GM23338 (cell line): Measurements from ENCODE around the gene SHB. TPM values are rescaled to one million over a fixed set of nuclear protein-coding genes. Genes with fewer than 3 reads are reported as not detected.

Experiments used
- ATAC-seq: fragments of 200-7000 bp; cut with Tn5 transposase; 3 replicates; pipeline ENCODE4 v1.9.1; 2020
- DNase-seq: peaks from one replicate; pipeline ENCODE4 v3.0.0-alpha.2; 2015; ENCODE audit warnings: low spot score
- H2AFZ ChIP-seq: fragments of 200-600 bp; sonication (generic); 2 replicates; pipeline ENCODE4 v1.8.0; 2016; ENCODE audit warnings: antibody characterized with exemption, mild to moderate bottlenecking, moderate library complexity
- H3F3A ChIP-seq: fragments of 200-600 bp; sonication (generic); replicated peaks from 2 replicates; pipeline ENCODE4 v1.8.0; 2017; ENCODE audit warnings: antibody characterized with exemption, mixed run types, low read depth
- H3K27ac ChIP-seq: fragments of 200-600 bp; sonication (generic); 2 replicates; pipeline ENCODE4 v1.6.1; 2016; ENCODE audit warnings: low read depth
- H3K27me3 ChIP-seq: fragments of 200-600 bp; sonication (generic); 2 replicates; pipeline ENCODE4 v1.8.0; 2016; ENCODE audit warnings: mild to moderate bottlenecking, mixed run types, moderate library complexity; ENCODE audit not compliant: insufficient read depth
- H3K36me3 ChIP-seq: fragments of 200-600 bp; sonication (generic); 2 replicates; pipeline ENCODE4 v1.8.0; 2016; ENCODE audit warnings: mild to moderate bottlenecking; ENCODE audit not compliant: insufficient read depth
- H3K4me1 ChIP-seq: fragments of 200-600 bp; sonication (generic); 2 replicates; pipeline ENCODE4 v1.8.0; 2016; ENCODE audit warnings: mild to moderate bottlenecking, moderate library complexity; ENCODE audit not compliant: insufficient read depth
- H3K4me2 ChIP-seq: fragments of 200-600 bp; sonication (generic); 2 replicates; pipeline ENCODE4 v1.7.1; 2017; ENCODE audit warnings: mixed run types
- H3K4me3 ChIP-seq: fragments of 200-600 bp; sonication (generic); 2 replicates; pipeline ENCODE4 v1.6.1; 2016; ENCODE audit warnings: mixed run types
- H3K79me2 ChIP-seq: fragments of 200-600 bp; sonication (generic); replicated peaks from 2 replicates; pipeline ENCODE4 v1.8.0; 2017; ENCODE audit warnings: mild to moderate bottlenecking; ENCODE audit not compliant: insufficient read depth
- H3K9me2 ChIP-seq: fragments of 200-600 bp; sonication (generic); 2 replicates; pipeline ENCODE4 v1.8.0; 2017; ENCODE audit not compliant: insufficient read depth
- H4K20me1 ChIP-seq: fragments of 200-600 bp; sonication (generic); replicated peaks from 2 replicates; pipeline ENCODE4 v1.8.0; 2017; ENCODE audit warnings: mild to moderate bottlenecking; ENCODE audit not compliant: insufficient read depth
- H3K27ac Mint-ChIP-seq: 2 replicates; pipeline ENCODE4 v1.8.0; 2020; ENCODE audit warnings: inconsistent platforms, mild to moderate bottlenecking, moderate library complexity, mixed read lengths
- H3K27me3 Mint-ChIP-seq: 3 replicates; pipeline ENCODE4 v1.8.0; 2022; ENCODE audit warnings: low read depth, mild to moderate bottlenecking, moderate library complexity, mixed read lengths, inconsistent platforms; ENCODE audit not compliant: insufficient read depth, poor library complexity
- H3K36me3 Mint-ChIP-seq: 3 replicates; pipeline ENCODE4 v1.8.0; 2021; ENCODE audit warnings: low read depth, mild to moderate bottlenecking, inconsistent platforms, moderate library complexity, mixed read lengths
- H3K4me1 Mint-ChIP-seq: 3 replicates; pipeline ENCODE4 v1.8.0; 2020; ENCODE audit warnings: mild to moderate bottlenecking, inconsistent platforms, mixed read lengths
- H3K4me3 Mint-ChIP-seq: 3 replicates; pipeline ENCODE4 v1.8.0; 2021; ENCODE audit warnings: moderate library complexity, mild to moderate bottlenecking, inconsistent platforms, mixed read lengths
- H3K9me3 Mint-ChIP-seq: 3 replicates; pipeline ENCODE4 v1.8.0; 2020; ENCODE audit warnings: moderate library complexity, mild to moderate bottlenecking, inconsistent platforms, mixed read lengths
- CREB1 ChIP-seq: fragments of 250-450 bp; sonication (Bioruptor Pico); IDR thresholded peaks from 2 replicates; pipeline ENCODE4 v1.5.0; 2020; ENCODE audit warnings: low read depth, mild to moderate bottlenecking, moderate library complexity
- EZH2 ChIP-seq: fragments of 200-600 bp; sonication (generic); IDR thresholded peaks from one replicate; pipeline ENCODE4 v1.8.0; 2017; ENCODE audit warnings: antibody characterized with exemption, mild to moderate bottlenecking, low read depth; ENCODE audit not compliant: unreplicated experiment
- JUNB ChIP-seq: IDR thresholded peaks from one replicate; pipeline ENCODE4 v1.6.1; 2016; ENCODE audit warnings: antibody characterized with exemption; ENCODE audit not compliant: unreplicated experiment
- NANOG ChIP-seq: IDR thresholded peaks from 2 replicates; pipeline ENCODE4 v1.6.1; 2016; ENCODE audit warnings: antibody characterized with exemption, borderline replicate concordance
- POLR2AphosphoS5 ChIP-seq: IDR thresholded peaks from 2 replicates; pipeline ENCODE4 v1.6.1; 2016; ENCODE audit warnings: antibody characterized with exemption, low read depth
- STAT1 ChIP-seq: IDR thresholded peaks from one replicate; pipeline ENCODE4 v1.6.1; 2016; ENCODE audit warnings: antibody characterized with exemption; ENCODE audit not compliant: unreplicated experiment
- ZNF331 ChIP-seq: fragments of 250-450 bp; sonication (Bioruptor Pico); IDR thresholded peaks from 2 replicates; pipeline ENCODE4 v1.5.0; 2020; ENCODE audit warnings: low read depth, mild to moderate bottlenecking, moderate library complexity
- polyA plus RNA-seq: library from polyadenylated mRNA; unstranded; fragments of >200 nt; fragmentation: Nextera tagmentation; extraction: Ambion mirVana; gene quantifications from 2 replicates; pipeline ENCODE4 v1.2.1, GENCODE V29; 2016
- total RNA-seq: library from RNA; depleted of rRNA; stranded (reverse); fragments of >200 nt; shearing (Covaris generic); gene quantifications from 2 replicates; pipeline ENCODE4 v1.2.3, GENCODE V29; 2014
- TF ChIP-seq, protein P1 (sequence below), 2 experiments: fragments of 200-600 bp in 1 of 2; sonication (generic) in 1 of 2; conservative IDR thresholded peaks; 2 replicates each; pipeline versions ENCODE4 v1.5.1 to v1.6.1; 2016 to 2017; ENCODE audit warnings: antibody characterized with exemption in 2 of 2, low read depth in 2 of 2, mild to moderate bottlenecking in 2 of 2, moderate library complexity in 1 of 2
- TF ChIP-seq, protein P2 (sequence below): IDR thresholded peaks from one replicate; pipeline ENCODE4 v1.6.1; 2018; ENCODE audit warnings: antibody characterized with exemption; ENCODE audit not compliant: unreplicated experiment
- TF ChIP-seq, protein P3 (sequence below): fragments of 250-450 bp; sonication (Bioruptor Pico); IDR thresholded peaks from 2 replicates; pipeline ENCODE4 v1.5.0; 2020; ENCODE audit warnings: mild to moderate bottlenecking, moderate library complexity
- TF ChIP-seq, protein P4 (sequence below): IDR thresholded peaks from 2 replicates; pipeline ENCODE4 v1.6.1; 2016; ENCODE audit warnings: antibody characterized with exemption

Gene SHB
- total and polyA plus RNA-seq, 2 experiments from 2014 or later: 1.5 to 14.0 TPM

DNA sequence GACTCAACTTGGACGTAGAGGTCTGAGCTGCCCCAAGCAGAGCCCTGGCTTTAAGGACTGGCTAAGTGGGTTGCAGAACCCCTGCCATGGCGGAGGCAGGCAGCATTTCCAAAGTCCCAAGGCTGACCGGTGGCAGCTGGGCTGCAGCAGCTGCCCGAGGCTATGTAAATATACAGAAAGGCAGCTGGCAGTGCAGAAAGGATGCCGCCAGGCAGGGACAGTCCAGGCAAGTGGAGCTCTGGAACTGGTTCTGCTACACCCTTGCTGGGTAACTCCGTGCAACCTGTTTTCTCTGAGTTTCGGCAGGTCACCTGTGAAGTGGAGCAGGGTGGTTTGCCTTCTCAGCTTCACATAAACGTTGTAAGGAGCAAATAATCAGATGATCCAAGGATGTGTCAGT is 46.0 kb downstream of the SHB start (continued):
- TF ChIP-seq, protein P1, sequence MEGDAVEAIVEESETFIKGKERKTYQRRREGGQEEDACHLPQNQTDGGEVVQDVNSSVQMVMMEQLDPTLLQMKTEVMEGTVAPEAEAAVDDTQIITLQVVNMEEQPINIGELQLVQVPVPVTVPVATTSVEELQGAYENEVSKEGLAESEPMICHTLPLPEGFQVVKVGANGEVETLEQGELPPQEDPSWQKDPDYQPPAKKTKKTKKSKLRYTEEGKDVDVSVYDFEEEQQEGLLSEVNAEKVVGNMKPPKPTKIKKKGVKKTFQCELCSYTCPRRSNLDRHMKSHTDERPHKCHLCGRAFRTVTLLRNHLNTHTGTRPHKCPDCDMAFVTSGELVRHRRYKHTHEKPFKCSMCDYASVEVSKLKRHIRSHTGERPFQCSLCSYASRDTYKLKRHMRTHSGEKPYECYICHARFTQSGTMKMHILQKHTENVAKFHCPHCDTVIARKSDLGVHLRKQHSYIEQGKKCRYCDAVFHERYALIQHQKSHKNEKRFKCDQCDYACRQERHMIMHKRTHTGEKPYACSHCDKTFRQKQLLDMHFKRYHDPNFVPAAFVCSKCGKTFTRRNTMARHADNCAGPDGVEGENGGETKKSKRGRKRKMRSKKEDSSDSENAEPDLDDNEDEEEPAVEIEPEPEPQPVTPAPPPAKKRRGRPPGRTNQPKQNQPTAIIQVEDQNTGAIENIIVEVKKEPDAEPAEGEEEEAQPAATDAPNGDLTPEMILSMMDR (conservative IDR thresholded peaks at IDR 0.05; ENCODE audit: low read depth in 2 of 2): no peak
- TF ChIP-seq JUNB: no peak
- no peak for TF ChIP-seq CREB1
- no peak for TF ChIP-seq ZNF331 (CRISPR knock-in tag)
- TF ChIP-seq EZH2: no peak
- TF ChIP-seq, protein P2, sequence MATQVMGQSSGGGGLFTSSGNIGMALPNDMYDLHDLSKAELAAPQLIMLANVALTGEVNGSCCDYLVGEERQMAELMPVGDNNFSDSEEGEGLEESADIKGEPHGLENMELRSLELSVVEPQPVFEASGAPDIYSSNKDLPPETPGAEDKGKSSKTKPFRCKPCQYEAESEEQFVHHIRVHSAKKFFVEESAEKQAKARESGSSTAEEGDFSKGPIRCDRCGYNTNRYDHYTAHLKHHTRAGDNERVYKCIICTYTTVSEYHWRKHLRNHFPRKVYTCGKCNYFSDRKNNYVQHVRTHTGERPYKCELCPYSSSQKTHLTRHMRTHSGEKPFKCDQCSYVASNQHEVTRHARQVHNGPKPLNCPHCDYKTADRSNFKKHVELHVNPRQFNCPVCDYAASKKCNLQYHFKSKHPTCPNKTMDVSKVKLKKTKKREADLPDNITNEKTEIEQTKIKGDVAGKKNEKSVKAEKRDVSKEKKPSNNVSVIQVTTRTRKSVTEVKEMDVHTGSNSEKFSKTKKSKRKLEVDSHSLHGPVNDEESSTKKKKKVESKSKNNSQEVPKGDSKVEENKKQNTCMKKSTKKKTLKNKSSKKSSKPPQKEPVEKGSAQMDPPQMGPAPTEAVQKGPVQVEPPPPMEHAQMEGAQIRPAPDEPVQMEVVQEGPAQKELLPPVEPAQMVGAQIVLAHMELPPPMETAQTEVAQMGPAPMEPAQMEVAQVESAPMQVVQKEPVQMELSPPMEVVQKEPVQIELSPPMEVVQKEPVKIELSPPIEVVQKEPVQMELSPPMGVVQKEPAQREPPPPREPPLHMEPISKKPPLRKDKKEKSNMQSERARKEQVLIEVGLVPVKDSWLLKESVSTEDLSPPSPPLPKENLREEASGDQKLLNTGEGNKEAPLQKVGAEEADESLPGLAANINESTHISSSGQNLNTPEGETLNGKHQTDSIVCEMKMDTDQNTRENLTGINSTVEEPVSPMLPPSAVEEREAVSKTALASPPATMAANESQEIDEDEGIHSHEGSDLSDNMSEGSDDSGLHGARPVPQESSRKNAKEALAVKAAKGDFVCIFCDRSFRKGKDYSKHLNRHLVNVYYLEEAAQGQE: no peak

DNA sequence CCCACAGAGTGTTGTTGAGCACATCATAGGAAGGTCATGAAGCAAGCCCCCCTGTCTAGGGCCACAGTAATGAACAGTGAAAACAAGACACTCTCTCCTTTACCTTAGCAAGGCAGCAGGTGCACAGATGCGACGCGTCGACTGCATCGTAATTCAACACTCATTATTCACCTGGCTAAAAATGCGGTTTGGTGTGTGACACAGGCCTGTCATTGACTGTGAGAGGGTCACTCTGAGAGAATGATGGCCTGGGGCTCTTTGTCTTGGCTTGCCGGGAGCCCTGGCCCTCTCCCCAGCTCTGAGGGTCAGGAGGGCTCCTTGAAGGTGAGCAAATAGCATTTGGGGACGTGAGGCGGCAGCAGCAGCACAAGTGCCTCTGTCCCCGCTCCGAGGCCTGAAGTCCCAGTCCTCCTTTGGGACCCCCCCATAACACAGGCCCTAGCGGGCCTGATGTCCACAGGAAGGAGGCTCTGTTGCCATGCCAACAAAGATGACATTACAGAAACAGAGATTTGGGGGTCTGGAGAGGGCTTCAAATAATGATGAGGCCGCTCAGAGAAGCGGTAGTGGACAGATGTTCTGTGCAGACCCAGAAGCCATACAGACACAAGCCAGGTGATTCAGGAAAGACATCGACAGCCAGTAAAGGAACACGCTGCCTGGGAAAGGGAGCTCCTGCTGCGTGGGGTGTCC is 46.7 kb downstream of the SHB start:
- Histone ChIP-seq H3F3A (no peaks in the 10 kb centered on the region), H3K9me2 (no peaks in the 10 kb centered on the region), H3K4me1 (peaks cover 86% of the 10 kb centered on the region), H3K4me3 (no peak overlapping the region), H2AFZ (no peak overlapping the region), H4K20me1 (no peaks in the 10 kb centered on the region), H3K27ac (no peak overlapping the region), H3K79me2 (peaks cover 6% of the 10 kb centered on the region), H3K27me3 (no peaks in the 10 kb centered on the region), H3K4me2 (peak overlapping the region; percentile 42), H3K36me3 (no peaks in the 10 kb centered on the region; the same call in 1 of the 2 replicates)
- Mint-ChIP-seq H3K27ac (peak overlapping the region; percentile 74), H3K4me3 (no peak overlapping the region), H3K27me3 (peaks cover 17% of the 10 kb centered on the region), H3K36me3 (no peaks in the 10 kb centered on the region), H3K9me3 (no peaks in the 10 kb centered on the region), H3K4me1 (peaks cover 94% of the 10 kb centered on the region)
- DNase-seq (no peak), ATAC-seq (no peak)
- no peak for TF ChIP-seq STAT1
- no peak for TF ChIP-seq NANOG
- TF ChIP-seq POLR2AphosphoS5: no peak
- TF ChIP-seq, protein P3, sequence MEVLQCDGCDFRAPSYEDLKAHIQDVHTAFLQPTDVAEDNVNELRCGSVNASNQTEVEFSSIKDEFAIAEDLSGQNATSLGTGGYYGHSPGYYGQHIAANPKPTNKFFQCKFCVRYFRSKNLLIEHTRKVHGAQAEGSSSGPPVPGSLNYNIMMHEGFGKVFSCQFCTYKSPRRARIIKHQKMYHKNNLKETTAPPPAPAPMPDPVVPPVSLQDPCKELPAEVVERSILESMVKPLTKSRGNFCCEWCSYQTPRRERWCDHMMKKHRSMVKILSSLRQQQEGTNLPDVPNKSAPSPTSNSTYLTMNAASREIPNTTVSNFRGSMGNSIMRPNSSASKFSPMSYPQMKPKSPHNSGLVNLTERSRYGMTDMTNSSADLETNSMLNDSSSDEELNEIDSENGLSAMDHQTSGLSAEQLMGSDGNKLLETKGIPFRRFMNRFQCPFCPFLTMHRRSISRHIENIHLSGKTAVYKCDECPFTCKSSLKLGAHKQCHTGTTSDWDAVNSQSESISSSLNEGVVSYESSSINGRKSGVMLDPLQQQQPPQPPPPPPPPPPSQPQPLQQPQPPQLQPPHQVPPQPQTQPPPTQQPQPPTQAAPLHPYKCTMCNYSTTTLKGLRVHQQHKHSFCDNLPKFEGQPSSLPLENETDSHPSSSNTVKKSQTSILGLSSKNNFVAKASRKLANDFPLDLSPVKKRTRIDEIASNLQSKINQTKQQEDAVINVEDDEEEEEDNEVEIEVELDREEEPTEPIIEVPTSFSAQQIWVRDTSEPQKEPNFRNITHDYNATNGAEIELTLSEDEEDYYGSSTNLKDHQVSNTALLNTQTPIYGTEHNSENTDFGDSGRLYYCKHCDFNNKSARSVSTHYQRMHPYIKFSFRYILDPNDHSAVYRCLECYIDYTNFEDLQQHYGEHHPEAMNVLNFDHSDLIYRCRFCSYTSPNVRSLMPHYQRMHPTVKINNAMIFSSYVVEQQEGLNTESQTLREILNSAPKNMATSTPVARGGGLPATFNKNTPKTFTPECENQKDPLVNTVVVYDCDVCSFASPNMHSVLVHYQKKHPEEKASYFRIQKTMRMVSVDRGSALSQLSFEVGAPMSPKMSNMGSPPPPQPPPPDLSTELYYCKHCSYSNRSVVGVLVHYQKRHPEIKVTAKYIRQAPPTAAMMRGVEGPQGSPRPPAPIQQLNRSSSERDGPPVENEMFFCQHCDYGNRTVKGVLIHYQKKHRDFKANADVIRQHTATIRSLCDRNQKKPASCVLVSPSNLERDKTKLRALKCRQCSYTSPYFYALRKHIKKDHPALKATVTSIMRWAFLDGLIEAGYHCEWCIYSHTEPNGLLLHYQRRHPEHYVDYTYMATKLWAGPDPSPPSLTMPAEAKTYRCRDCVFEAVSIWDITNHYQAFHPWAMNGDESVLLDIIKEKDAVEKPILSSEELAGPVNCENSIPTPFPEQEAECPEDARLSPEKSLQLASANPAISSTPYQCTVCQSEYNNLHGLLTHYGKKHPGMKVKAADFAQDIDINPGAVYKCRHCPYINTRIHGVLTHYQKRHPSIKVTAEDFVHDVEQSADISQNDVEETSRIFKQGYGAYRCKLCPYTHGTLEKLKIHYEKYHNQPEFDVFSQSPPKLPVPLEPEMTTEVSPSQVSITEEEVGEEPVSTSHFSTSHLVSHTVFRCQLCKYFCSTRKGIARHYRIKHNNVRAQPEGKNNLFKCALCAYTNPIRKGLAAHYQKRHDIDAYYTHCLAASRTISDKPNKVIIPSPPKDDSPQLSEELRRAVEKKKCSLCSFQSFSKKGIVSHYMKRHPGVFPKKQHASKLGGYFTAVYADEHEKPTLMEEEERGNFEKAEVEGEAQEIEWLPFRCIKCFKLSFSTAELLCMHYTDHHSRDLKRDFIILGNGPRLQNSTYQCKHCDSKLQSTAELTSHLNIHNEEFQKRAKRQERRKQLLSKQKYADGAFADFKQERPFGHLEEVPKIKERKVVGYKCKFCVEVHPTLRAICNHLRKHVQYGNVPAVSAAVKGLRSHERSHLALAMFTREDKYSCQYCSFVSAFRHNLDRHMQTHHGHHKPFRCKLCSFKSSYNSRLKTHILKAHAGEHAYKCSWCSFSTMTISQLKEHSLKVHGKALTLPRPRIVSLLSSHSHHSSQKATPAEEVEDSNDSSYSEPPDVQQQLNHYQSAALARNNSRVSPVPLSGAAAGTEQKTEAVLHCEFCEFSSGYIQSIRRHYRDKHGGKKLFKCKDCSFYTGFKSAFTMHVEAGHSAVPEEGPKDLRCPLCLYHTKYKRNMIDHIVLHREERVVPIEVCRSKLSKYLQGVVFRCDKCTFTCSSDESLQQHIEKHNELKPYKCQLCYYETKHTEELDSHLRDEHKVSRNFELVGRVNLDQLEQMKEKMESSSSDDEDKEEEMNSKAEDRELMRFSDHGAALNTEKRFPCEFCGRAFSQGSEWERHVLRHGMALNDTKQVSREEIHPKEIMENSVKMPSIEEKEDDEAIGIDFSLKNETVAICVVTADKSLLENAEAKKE (CRISPR knock-in tag): no peak
- TF ChIP-seq, protein P4, sequence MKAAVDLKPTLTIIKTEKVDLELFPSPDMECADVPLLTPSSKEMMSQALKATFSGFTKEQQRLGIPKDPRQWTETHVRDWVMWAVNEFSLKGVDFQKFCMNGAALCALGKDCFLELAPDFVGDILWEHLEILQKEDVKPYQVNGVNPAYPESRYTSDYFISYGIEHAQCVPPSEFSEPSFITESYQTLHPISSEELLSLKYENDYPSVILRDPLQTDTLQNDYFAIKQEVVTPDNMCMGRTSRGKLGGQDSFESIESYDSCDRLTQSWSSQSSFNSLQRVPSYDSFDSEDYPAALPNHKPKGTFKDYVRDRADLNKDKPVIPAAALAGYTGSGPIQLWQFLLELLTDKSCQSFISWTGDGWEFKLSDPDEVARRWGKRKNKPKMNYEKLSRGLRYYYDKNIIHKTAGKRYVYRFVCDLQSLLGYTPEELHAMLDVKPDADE: no peak
